ENCODE measurements around the gene DNAJB6.

DNA sequence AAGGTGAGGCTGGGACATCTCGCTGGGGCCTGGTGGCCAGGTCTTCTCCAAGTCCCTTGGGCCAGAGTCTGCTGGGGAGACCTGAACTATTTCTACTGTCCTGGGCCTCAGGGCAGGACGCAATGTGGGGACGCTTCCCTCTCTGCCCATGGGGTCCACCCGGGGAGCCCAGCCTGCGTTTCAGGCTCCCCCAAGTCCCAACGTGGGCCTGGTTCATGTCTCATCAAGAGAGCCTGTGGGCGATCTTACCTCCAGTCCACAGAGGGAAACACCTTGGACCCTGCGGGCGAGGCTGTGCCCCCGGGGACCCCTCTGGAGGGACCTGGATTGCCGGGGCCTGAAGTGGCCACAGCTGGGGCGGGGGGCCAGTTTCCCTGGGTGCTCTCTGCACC, 91.7 kb downstream of the DNAJB6 start:
- TF ChIP-seq POLR2AphosphoS5 (IDR thresholded peaks at IDR 0.05; ENCODE audit: low read depth, low read length) (no peak), SIN3A (IDR thresholded peaks at IDR 0.05; ENCODE audit: borderline replicate concordance, insufficient read depth, low read length) (no peak), TAF1 (IDR thresholded peaks at IDR 0.05; ENCODE audit: borderline replicate concordance, insufficient read depth, low read length) (no peak), FOXP2 (optimal IDR thresholded peaks at IDR 0.05; ENCODE audit: borderline replicate concordance, extremely low read depth, extremely low read length, insufficient read depth) (no peak)
- TF ChIP-seq, protein P1, sequence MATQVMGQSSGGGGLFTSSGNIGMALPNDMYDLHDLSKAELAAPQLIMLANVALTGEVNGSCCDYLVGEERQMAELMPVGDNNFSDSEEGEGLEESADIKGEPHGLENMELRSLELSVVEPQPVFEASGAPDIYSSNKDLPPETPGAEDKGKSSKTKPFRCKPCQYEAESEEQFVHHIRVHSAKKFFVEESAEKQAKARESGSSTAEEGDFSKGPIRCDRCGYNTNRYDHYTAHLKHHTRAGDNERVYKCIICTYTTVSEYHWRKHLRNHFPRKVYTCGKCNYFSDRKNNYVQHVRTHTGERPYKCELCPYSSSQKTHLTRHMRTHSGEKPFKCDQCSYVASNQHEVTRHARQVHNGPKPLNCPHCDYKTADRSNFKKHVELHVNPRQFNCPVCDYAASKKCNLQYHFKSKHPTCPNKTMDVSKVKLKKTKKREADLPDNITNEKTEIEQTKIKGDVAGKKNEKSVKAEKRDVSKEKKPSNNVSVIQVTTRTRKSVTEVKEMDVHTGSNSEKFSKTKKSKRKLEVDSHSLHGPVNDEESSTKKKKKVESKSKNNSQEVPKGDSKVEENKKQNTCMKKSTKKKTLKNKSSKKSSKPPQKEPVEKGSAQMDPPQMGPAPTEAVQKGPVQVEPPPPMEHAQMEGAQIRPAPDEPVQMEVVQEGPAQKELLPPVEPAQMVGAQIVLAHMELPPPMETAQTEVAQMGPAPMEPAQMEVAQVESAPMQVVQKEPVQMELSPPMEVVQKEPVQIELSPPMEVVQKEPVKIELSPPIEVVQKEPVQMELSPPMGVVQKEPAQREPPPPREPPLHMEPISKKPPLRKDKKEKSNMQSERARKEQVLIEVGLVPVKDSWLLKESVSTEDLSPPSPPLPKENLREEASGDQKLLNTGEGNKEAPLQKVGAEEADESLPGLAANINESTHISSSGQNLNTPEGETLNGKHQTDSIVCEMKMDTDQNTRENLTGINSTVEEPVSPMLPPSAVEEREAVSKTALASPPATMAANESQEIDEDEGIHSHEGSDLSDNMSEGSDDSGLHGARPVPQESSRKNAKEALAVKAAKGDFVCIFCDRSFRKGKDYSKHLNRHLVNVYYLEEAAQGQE (IDR thresholded peaks at IDR 0.05; ENCODE audit: insufficient read depth in 1 of 2, low read depth in 2 of 2, low read length in 2 of 2), result no peak
